Mesenchymal stem cell (in vitro differentiated cells and primary cell): ENCODE results near the gene AMT.

Source experiments
- DNase-seq: peaks from one replicate; pipeline ENCODE4 v3.0.0-alpha.2; 2013
- H2AFZ ChIP-seq: one replicate; pipeline ENCODE4 v1.6.1; 2013; ENCODE audit warnings: low read depth, mild to moderate bottlenecking, control low read depth, inconsistent platforms, low read length, moderate library complexity
- H2AK5ac ChIP-seq: 2 replicates; pipeline ENCODE4 v1.6.1; 2013; ENCODE audit warnings: low read length, moderate library complexity, mild to moderate bottlenecking, inconsistent platforms; ENCODE audit not compliant: severe bottlenecking
- H2BK120ac ChIP-seq: one replicate; pipeline ENCODE4 v1.6.1; 2013; ENCODE audit warnings: low read depth, mild to moderate bottlenecking, inconsistent platforms, low read length, moderate library complexity
- H2BK12ac ChIP-seq, 2 experiments: one replicate each; pipeline ENCODE4 v1.6.1; 2013; ENCODE audit warnings: inconsistent platforms in 2 of 2, low read length in 2 of 2, mild to moderate bottlenecking in 2 of 2, moderate library complexity in 2 of 2, control low read depth in 1 of 2
- H2BK15ac ChIP-seq: one replicate; pipeline ENCODE4 v1.6.1; 2013; ENCODE audit warnings: mild to moderate bottlenecking, low read depth, inconsistent platforms; ENCODE audit not compliant: poor library complexity, severe bottlenecking
- H2BK5ac ChIP-seq: 2 replicates; pipeline ENCODE4 v1.6.1; 2013; ENCODE audit warnings: low read depth, mild to moderate bottlenecking, low read length, control low read depth, inconsistent platforms; ENCODE audit not compliant: poor library complexity, severe bottlenecking
- H3K14ac ChIP-seq, 2 experiments: one replicate each; pipeline ENCODE4 v1.6.1; 2013; ENCODE audit warnings: inconsistent platforms in 2 of 2, low read length in 2 of 2, control low read depth in 1 of 2, mild to moderate bottlenecking in 1 of 2, moderate library complexity in 1 of 2
- H3K18ac ChIP-seq, 2 experiments: one replicate each; pipeline ENCODE4 v1.6.1; 2013; ENCODE audit warnings: inconsistent platforms in 2 of 2, low read length in 2 of 2, control low read depth in 1 of 2, low read depth in 1 of 2, mild to moderate bottlenecking in 1 of 2
- H3K23ac ChIP-seq, 2 experiments: one replicate each; pipeline ENCODE4 v1.6.1; 2013; ENCODE audit warnings: inconsistent platforms in 2 of 2, low read length in 2 of 2, mild to moderate bottlenecking in 2 of 2, moderate library complexity in 2 of 2, control low read depth in 1 of 2
- H3K27ac ChIP-seq: 2 replicates; pipeline ENCODE4 v1.5.1; 2013; ENCODE audit warnings: mild to moderate bottlenecking, moderate library complexity, low read length, control low read depth, inconsistent platforms; ENCODE audit not compliant: poor library complexity, severe bottlenecking
- H3K27me3 ChIP-seq, 2 experiments: 2 replicates each; pipeline versions ENCODE4 v1.6.1 to v1.7.0; 2013; ENCODE audit warnings: low read length in 2 of 2, mild to moderate bottlenecking in 2 of 2, moderate library complexity in 2 of 2, control low read depth in 1 of 2, inconsistent platforms in 1 of 2; ENCODE audit not compliant: control insufficient read depth in 1 of 2, insufficient read depth in 1 of 2
- H3K36me3 ChIP-seq, 2 experiments: 2 replicates each; pipeline versions ENCODE4 v1.6.1 to v1.7.0; 2013; ENCODE audit warnings: low read length in 2 of 2, control low read depth in 1 of 2, inconsistent platforms in 1 of 2, low read depth in 1 of 2, mild to moderate bottlenecking in 1 of 2; ENCODE audit not compliant: insufficient read depth in 2 of 2, control insufficient read depth in 1 of 2
- H3K4ac ChIP-seq, 2 experiments: one replicate each; pipeline ENCODE4 v1.6.1; 2013; ENCODE audit warnings: inconsistent platforms in 2 of 2, low read length in 2 of 2, mild to moderate bottlenecking in 2 of 2, moderate library complexity in 2 of 2, control low read depth in 1 of 2, low read depth in 1 of 2
- H3K4me1 ChIP-seq: 2 replicates; pipeline ENCODE4 v1.6.1; 2013; ENCODE audit warnings: low read depth, low read length, control low read depth; ENCODE audit not compliant: control insufficient read depth, insufficient read depth
- H3K4me2 ChIP-seq: 2 replicates; pipeline ENCODE4 v1.6.1; 2013; ENCODE audit warnings: low read length, mild to moderate bottlenecking, inconsistent platforms; ENCODE audit not compliant: poor library complexity, severe bottlenecking
- H3K4me3 ChIP-seq, 2 experiments: 2 replicates each; pipeline versions ENCODE4 v1.5.1 to v1.7.0; 2013; ENCODE audit warnings: low read length in 2 of 2, mild to moderate bottlenecking in 2 of 2, control low read depth in 1 of 2, low read depth in 1 of 2; ENCODE audit not compliant: insufficient read depth in 1 of 2
- H3K79me1 ChIP-seq: replicated peaks from 2 replicates; pipeline ENCODE4 v1.6.1; 2013; ENCODE audit warnings: mild to moderate bottlenecking, control low read depth, low read length, inconsistent platforms; ENCODE audit not compliant: poor library complexity, severe bottlenecking
- H3K9ac ChIP-seq: 2 replicates; pipeline ENCODE4 v1.7.0; 2013; ENCODE audit warnings: mild to moderate bottlenecking, low read length, moderate library complexity
- H3K9me3 ChIP-seq: 2 replicates; pipeline ENCODE4 v1.7.0; 2013; ENCODE audit warnings: mild to moderate bottlenecking, low read length; ENCODE audit not compliant: control insufficient read depth
- H4K8ac ChIP-seq: one replicate; pipeline ENCODE4 v1.6.1; 2013; ENCODE audit warnings: inconsistent platforms, mild to moderate bottlenecking, low read length, moderate library complexity
- H4K91ac ChIP-seq: one replicate; pipeline ENCODE4 v1.6.1; 2013; ENCODE audit warnings: mild to moderate bottlenecking, low read length, inconsistent platforms
- WGBS: methylation state at CpG from one replicate; pipeline ENCODE4 v1.1.7; 2013; ENCODE audit warnings: mixed read lengths; 5-methylcytosine and 5-hydroxymethylcytosine counted together

The AMT gene

GRCh38 chr3:49454898-49455681, 32.8 kb upstream of the AMT start:
- no peak for DNase-seq
- no peak overlapping the region for H2BK15ac ChIP-seq
- peaks cover 0 to 3% of the 10 kb centered on the region in 2 experiments for H3K27me3 ChIP-seq
- no peak overlapping the region for H2BK120ac ChIP-seq
- H3K4me2 ChIP-seq = no peak overlapping the region
- peak overlapping the region; percentile 1 to 13 for H3K4ac ChIP-seq
- peaks cover 8% of the 10 kb centered on the region for H3K4me1 ChIP-seq
- H3K27ac ChIP-seq = no peak overlapping the region
- no peak overlapping the region for H3K18ac ChIP-seq
- no peaks in the 10 kb centered on the region for H3K79me1 ChIP-seq
- peak overlapping the region; percentile 59 for H4K91ac ChIP-seq
- H3K9ac ChIP-seq = no peak overlapping the region
- no peak overlapping the region for H3K14ac ChIP-seq
- no peak overlapping the region for H2AFZ ChIP-seq
- no peak overlapping the region for H2BK12ac ChIP-seq
- no peaks in the 10 kb centered on the region for H3K9me3 ChIP-seq
- no peak overlapping the region for H3K23ac ChIP-seq
- H3K4me3 ChIP-seq = no peak overlapping the region
- no peak overlapping the region for H2AK5ac ChIP-seq
- no peak overlapping the region for H2BK5ac ChIP-seq
- H3K36me3 ChIP-seq = no peaks in the 10 kb centered on the region
- H4K8ac ChIP-seq = peak overlapping the region; percentile 7
- WGBS = 80% methylated on average over 2 of the region's 3 CpGs

- no peak for DNase-seq
- no peak overlapping the region for H2BK15ac ChIP-seq
- no peak overlapping the region for H3K4me2 ChIP-seq
- no peaks in the 10 kb centered on the region for H3K36me3 ChIP-seq
- no peak overlapping the region for H2AK5ac ChIP-seq
- no peak overlapping the region for H4K91ac ChIP-seq
- H3K14ac ChIP-seq = no peak overlapping the region
- no peak overlapping the region for H3K27ac ChIP-seq
- H2AFZ ChIP-seq = no peak overlapping the region
- H3K27me3 ChIP-seq = peaks cover 0 to 3% of the 10 kb centered on the region in 2 experiments
- no peak overlapping the region for H4K8ac ChIP-seq
- H2BK5ac ChIP-seq = no peak overlapping the region
- H3K23ac ChIP-seq = no peak overlapping the region
- no peak overlapping the region for H2BK12ac ChIP-seq
- no peaks in the 10 kb centered on the region for H3K79me1 ChIP-seq
- no peak overlapping the region for H3K4me3 ChIP-seq
- H3K4me1 ChIP-seq = peaks cover 7% of the 10 kb centered on the region
- no CpG with 5 or more reads among the region's 2 CpGs for WGBS
- H3K4ac ChIP-seq = no peak overlapping the region
- H3K9ac ChIP-seq = no peak overlapping the region
- H3K18ac ChIP-seq = no peak overlapping the region
- no peaks in the 10 kb centered on the region for H3K9me3 ChIP-seq
- H2BK120ac ChIP-seq = no peak overlapping the region
Measured at GRCh38 chr3:49454458-49454857, 32.2 kb upstream of the AMT start.

GRCh38 chr3:49453621-49454020, 31.3 kb upstream of the AMT start:
- 100% methylated on average over 3 of the region's 4 CpGs for WGBS
- no peak overlapping the region for H3K4me3 ChIP-seq
- no peak for DNase-seq

GRCh38 chr3:49445391-49445790, 23.1 kb upstream of the AMT start:
- Histone ChIP-seq H2AK5ac (no peak overlapping the region), H3K27me3 (no peaks in the 10 kb centered on the region), H3K4ac (no peak overlapping the region), H3K9ac (no peak overlapping the region), H4K8ac (no peak overlapping the region), H2BK12ac (no peak overlapping the region), H3K79me1 (no peaks in the 10 kb centered on the region), H2AFZ (no peak overlapping the region), H2BK5ac (no peak overlapping the region), H2BK120ac (no peak overlapping the region), H3K4me3 (no peak overlapping the region), H3K27ac (no peak overlapping the region), H3K36me3 (no peaks in the 10 kb centered on the region), H3K9me3 (no peaks in the 10 kb centered on the region), H3K4me2 (no peak overlapping the region), H3K23ac (no peak overlapping the region), H4K91ac (no peak overlapping the region), H3K14ac (no peak overlapping the region), H2BK15ac (no peak overlapping the region), H3K18ac (no peak overlapping the region), H3K4me1 (peaks cover 5% of the 10 kb centered on the region)
- DNase-seq = no peak
- WGBS = 92% methylated on average over 5 of the region's 5 CpGs

More at GRCh38 chr3:49453621-49454020, 31.3 kb upstream of the AMT start:
- Histone ChIP-seq H2BK120ac (no peak overlapping the region), H3K79me1 (no peaks in the 10 kb centered on the region), H3K23ac (no peak overlapping the region), H2BK15ac (no peak overlapping the region), H3K36me3 (no peaks in the 10 kb centered on the region), H2AK5ac (no peak overlapping the region), H3K4me1 (peaks cover 7% of the 10 kb centered on the region), H2BK5ac (no peak overlapping the region), H3K4ac (no peak overlapping the region), H3K9ac (no peak overlapping the region), H3K27ac (no peak overlapping the region), H3K18ac (no peak overlapping the region), H3K27me3 (no peaks in the 10 kb centered on the region), H3K14ac (no peak overlapping the region), H3K9me3 (no peaks in the 10 kb centered on the region), H2BK12ac (no peak overlapping the region), H2AFZ (no peak overlapping the region), H4K91ac (no peak overlapping the region), H3K4me2 (no peak overlapping the region), H4K8ac (no peak overlapping the region)
